Mesenteric fat pad (tissue), 1 donor: ENCODE measurements around the gene PI16. TPM values are rescaled to one million over a fixed set of nuclear protein-coding genes. Genes with fewer than 3 reads are reported as not detected.

ENCODE experiments used
- DNase-seq: peaks from one replicate; pipeline ENCODE4 v3.0.0-alpha.2; 2020; ENCODE audit warnings: low spot score
- total RNA-seq: library from RNA; stranded (reverse); fragmentation: NEBNext Ultra II Directional; extraction: Animal tissue kit (Norgen Biotek cat#: 25700); gene quantifications from one replicate; pipeline ENCODE4 v1.2.1, GENCODE V29; 2021
- donor health status: DM: yes; HTN: yes; CAD: no.

The PI16 gene
- total RNA-seq, 1 donor from 2014 or later = 22.5 TPM

DNA sequence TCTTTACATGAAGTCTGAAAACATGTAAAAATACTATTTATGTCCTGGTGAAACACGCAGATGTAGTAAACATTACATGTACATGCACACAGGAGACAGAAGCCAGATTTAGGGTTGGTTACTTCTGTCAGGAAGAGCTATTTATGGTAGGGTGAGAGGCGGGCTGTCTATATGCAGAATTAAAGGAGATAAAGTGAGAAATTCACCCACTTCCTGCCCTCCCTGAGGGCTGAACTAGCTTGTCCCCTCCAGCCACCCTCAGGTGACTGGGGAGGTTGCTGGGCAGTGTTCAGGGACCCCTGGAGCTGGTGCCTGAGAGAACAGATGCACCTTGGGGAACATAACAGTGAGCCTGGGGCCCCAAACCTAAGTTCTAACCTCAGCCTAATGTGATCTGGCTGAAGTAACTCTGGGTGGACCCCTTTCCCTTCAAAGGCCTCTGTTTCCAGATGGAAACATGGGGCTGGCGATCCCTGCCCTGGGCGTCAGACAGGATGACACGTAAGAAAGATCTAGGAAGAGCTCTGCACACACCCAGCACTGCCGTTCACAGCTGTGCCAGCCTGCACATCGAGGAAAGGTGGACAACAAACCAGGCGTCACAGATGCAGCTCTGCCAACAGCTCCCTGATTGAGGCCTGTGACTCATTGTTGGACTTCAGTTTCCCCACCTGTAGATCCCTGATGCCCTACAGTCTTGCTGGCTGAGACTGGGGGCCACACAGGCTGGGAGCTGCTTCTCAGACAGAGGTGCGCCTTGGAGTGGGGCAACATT, 1.3 kb downstream of the PI16 start:
- DNase-seq = peak; percentile 77

DNA sequence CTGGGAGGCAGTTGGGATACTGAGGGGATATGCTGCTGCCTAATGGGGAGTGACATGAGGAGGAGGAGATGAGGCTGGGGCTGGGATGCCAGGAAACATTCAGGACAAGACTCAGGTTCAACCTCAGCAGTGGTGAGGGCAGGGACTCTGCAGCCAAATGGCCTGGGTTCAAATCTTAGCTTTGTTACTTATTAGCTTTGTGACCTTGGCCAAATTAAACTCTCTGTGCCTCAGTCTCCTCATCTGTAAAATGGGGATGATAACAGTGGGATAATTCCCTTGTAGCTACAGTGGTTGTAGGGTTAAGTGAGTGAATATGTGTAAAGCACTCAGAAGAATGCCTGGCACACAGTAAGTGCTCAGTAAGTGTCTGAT, 1.9 kb downstream of the PI16 start:
- no peak for DNase-seq

DNA sequence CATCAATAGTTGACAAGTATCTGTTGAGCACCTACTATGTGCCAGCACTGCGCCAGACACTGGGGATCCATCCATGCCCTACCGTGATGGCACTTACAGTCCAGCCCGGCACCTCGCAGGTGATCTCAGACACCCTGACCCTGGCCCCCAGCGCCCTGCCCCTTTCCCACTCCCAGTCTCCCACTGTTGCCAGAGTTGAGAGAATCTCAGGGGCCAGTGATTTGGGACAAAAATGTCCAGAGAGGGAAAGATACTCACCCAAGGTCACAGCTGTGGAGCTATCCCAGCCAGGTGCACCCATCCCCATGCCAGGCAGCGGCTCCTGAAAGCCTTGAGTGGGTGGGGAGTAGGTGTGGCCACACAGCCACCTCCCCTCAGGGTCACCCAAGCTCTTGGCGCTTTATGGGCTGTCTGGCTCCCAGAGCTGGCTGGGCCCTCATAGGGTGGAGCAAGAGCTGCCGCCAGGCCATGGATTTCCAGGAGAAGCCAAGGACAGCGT, 3.3 kb downstream of the PI16 start:
- DNase-seq = peak; percentile 88

DNA sequence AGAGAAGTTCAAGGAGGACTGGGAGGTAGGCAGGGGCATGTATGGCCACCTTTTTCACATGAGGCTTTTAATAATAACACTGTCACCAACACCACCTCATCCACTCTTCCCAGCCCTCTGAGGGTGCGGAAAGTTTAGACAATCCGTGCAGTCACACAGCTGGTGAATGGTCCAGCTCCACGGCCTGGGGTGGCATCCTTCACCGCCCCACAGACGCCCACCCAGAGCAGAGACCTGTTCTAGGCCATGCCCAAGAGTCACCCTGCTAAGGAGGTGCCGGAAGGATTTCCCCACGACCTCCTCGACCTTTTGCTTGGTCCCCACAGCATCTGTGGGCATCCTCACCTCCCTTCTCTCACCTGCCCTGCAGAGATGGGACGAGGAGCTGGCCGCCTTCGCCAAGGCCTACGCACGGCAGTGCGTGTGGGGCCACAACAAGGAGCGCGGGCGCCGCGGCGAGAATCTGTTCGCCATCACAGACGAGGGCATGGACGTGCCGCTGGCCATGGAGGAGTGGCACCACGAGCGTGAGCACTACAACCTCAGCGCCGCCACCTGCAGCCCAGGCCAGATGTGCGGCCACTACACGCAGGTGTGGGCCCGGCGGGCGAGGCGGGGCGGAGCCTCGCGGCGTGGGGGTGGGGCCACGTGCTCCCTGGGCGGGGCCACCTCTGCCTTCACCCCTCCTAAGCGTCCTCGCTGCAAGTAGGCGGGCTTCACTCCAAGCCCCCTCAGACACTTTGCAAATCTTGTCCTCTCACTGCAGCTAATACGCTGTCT, 4.4 kb downstream of the PI16 start:
- peak; percentile 55 for DNase-seq

DNA sequence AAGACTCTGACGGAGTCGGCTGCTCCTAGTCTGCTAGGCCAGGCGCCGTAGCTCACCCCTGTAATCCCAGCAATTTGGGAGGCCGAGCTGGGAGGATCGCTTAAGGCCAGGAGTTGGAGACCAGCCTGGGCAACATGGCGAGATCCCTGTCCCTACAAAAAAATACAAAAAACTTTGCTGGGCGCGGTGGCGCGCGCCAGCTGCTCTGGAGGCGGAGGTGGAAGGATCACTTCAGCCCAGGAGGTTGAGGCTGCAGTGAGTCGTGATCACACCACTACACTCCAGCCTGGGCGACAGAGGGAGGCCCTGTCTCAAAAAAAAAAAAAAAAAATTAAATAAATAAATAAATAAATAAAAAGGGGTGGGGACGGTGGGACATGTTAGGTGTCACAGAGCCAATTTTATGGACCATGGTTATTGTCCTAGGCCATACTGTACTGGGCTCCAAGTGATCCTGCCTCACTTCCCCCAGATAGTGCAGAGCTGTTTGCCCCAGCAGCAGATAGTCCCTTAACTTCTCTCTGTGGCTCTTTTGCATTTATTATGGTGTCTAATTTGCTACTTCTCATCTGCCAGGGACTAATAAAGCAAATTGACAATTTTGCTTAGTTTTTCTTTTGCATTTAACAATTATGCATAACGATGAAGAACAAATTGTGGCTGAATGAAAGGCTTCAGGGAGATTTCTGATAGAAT, 5.2 kb downstream of the PI16 start:
- DNase-seq = peak; percentile 87

DNA sequence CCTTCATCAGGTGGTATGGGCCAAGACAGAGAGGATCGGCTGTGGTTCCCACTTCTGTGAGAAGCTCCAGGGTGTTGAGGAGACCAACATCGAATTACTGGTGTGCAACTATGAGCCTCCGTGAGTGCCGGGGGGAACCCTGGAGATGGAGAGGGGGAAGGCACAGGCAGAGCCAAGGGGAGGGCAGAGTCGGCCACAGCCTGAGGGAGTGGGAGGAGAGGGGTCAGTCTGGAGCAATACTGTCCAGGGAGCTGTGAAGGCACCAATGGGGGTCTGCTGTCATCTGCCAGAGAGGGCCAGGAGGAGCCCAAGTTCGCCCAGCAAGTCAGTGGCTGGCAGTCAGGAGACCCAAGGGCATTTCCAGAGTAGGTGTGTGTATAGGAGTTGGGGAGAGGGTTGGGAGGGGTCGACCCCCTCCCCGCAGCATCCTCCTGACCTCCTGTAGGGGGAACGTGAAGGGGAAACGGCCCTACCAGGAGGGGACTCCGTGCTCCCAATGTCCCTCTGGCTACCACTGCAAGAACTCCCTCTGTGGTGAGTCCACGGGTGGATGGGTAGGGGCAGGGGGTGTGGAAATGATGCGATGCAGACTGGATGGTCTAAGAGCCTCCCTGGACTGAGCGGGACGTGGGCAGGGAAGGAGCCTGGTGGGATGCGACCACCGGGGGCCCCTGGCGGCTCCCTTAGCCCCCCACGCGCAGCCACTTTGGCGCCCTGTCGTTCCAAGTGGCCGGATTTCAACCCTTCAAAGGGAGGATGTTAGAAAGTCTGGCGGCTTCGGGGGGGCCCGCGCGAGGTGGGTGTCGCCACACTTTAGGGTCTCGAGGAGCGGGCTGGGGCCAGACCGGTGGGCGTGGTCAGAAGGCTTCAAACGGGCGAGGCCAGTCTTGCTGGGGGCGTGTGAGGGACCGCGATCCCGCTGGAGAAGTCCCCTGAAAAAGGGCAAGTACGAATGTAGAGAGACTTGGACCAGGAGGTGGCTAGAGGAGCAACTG, 7.2 kb downstream of the PI16 start:
- no peak for DNase-seq

DNA sequence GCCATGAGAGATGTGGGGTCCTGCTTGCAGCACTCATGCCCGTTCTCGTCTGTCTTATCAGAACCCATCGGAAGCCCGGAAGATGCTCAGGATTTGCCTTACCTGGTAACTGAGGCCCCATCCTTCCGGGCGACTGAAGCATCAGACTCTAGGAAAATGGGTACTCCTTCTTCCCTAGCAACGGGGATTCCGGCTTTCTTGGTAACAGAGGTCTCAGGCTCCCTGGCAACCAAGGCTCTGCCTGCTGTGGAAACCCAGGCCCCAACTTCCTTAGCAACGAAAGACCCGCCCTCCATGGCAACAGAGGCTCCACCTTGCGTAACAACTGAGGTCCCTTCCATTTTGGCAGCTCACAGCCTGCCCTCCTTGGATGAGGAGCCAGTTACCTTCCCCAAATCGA, 8.3 kb downstream of the PI16 start:
- DNase-seq = no peak

DNA sequence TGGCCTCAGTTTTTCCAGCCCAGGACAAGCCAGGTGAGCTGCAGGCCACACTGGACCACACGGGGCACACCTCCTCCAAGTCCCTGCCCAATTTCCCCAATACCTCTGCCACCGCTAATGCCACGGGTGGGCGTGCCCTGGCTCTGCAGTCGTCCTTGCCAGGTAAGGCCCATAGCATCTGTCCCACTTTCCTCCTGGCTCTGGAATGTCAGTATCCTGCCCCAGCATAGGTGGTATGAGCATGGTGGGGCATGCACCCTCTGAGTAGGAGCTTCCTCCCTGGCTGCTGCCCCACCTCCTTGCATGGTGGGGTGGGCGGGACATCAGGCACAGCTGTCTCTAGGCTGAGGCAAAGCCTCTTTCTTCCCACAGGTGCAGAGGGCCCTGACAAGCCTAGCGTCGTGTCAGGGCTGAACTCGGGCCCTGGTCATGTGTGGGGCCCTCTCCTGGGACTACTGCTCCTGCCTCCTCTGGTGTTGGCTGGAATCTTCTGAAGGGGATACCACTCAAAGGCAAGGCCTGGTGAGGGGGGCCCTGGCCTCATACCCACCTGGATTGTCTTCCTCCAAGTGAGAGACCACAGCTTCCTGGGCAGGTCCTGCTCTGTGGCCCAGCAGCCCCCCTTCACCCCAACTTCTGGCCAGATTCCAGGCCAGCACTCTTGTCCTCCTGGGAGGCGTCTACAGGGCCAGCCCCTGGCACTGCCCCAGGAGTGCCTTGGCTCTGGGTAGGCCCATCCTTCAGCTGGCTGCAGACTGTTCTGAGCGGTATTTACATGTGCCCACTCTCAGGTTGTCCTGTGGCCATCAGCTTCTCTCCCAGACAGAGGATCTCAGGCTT, 9.1 kb downstream of the PI16 start:
- no peak for DNase-seq

DNA sequence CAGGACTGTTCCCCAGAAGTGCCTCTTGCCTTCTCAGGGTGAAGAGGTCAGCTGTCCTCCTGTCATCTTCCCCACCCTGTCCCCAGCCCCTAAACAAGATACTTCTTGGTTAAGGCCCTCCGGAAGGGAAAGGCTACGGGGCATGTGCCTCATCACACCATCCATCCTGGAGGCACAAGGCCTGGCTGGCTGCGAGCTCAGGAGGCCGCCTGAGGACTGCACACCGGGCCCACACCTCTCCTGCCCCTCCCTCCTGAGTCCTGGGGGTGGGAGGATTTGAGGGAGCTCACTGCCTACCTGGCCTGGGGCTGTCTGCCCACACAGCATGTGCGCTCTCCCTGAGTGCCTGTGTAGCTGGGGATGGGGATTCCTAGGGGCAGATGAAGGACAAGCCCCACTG, 9.8 kb downstream of the PI16 start:
- peak; percentile 41 for DNase-seq

DNA sequence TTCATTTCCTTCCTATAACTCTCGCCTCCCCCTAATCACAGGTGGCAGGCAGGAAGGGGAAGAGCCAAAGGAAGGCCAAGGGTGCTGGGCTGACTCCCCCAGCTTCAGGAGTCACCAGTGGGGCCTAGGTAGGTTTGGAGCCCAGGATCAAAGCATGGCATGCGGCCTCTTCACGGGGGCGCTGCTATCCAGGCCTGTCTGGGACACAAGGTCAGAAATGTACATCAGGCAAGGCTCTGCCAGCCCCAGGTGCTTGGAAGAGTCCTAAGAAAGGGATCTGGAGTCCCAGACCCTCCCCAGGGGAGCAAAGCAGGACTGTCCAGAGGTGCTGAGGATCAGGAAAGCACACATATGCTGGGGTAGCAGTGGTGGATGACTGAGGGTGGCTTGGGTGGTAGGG, 10.4 kb downstream of the PI16 start:
- no peak for DNase-seq

DNA sequence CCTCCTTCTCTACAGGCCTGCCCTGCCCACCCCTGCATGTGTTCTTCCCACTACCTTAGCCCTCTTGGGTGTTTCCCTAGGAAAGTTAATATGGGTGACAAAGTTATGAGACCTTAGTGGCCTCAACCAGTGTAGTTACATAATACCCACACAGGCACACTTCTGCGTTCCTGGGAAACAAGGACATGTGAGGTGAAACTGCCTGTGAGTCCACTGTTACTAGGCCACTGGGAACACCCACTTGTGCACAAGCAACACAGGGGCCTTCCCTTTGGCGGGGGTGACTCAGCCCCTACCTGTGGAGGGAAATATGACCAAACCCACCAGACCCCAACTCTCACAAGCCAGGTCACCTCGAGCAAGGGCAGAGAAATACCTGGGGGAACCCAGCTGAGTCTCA, 12.8 kb downstream of the PI16 start:
- peak; percentile 43 for DNase-seq

DNA sequence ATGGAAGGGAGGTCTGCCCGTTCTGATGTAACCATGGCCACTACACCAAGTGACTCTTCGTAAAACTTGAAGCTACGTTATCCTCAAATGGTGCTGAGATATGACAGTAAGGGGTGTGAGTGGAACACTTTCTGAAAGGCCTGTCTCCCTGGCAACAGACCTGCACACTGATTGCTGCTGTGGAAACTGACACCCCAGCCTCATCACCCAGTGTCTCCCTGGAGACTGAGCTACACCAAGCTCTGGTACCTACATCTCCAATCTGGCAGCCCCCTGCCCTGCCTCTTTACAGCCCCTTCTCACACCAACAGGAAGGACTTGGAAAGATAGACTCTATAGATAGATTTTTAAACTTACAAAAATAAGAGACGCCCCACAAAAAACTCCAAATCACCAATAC, 13.2 kb downstream of the PI16 start:
- no peak for DNase-seq

DNA sequence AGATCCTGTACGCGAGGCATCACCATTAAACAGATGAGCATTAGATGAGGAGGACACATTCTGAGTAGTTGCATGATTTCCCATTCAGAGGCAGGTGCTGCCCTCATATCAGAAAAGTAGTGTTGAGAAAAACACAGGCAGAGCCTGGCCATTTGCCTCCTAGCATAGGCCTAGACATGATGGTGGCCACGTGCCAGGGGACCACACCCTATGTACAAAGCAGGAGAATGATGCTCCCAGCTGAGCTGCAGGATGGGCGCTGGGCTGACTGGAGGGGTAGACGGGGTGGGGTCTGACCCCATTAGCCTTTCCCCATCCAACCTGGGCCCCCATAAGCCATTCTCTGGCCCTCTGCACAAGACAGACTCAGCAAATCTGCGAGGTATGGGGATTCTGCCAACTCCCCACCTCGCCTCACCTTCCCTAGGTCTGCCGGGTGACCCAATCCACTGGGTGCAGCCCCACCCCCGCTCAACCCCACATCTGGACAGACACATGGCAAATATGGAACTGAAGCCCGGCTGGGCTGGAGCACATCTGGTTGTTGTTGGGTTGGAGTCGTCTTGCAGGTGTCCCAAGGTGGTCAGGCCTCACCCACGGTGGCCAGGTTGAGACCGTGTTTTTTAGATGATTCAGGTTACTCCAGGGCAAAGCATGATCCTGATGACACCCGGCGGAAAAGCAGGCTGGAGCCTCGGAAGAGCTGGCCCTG, 13.9 kb downstream of the PI16 start:
- no peak for DNase-seq

DNA sequence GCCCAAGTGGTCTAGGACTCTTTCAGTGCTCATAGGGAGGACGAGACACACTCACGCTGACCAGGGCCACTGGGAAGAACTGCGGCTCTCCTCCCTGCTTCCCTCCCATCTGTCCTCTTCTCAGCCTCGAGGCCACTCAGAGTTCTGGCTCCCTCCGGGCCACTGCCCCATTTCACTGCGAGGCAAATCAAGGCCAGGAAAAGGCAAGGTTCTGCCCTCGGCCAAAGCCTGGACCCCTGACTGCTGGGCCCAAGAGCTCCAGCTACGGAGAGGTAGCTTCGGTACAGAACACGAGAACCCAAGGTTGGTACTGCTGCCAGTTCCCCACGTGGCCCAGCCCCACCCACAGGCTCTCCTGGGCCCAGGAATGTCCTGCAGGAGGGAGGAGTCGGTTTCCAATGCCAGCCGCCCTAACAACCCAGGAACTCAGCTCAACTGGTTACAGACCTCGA, 14.7 kb downstream of the PI16 start:
- DNase-seq = no peak

DNA sequence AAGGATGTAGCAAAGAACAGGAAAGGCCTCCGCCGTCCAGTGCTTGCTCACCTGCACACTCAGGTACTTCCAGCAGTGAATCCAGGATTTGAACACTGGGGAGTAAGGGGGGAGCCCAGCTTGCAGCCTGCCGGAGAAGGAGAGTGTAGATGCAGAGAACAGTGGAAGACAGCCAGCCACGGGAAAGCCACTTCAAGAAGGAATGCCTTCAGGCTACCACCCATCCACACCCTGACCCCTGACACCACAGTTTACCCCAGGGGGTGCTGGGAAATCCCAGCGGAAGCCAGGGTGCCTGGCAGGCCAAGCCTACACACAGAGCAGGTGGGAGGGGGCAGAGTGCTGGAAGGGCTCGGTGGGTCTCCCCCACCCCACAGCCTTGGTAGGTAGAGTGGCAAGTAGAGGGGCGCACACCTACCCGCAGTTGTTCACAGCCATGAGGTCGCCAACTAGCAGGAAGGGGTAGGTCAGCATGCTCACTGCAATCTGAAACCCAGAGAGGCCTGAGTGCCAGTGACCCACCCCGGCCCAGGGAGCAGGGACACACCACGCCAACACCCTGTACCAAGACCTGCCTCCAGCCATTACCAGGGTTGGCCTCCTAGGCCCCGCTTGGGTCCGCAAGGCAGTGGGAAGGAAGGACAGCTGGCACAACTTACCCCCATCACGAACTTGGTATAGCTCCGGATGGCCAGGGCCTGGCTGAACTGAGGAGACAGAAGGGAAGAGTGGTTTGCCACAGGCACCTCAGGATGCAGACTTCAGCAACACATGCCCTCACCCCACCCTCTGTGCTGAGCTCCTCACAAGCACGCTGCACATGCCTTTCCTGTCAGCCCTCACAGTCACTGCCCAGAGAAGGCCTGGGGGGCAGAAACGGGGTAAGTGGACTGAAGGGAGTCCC, 15.7 kb downstream of the PI16 start:
- DNase-seq = no peak

DNA sequence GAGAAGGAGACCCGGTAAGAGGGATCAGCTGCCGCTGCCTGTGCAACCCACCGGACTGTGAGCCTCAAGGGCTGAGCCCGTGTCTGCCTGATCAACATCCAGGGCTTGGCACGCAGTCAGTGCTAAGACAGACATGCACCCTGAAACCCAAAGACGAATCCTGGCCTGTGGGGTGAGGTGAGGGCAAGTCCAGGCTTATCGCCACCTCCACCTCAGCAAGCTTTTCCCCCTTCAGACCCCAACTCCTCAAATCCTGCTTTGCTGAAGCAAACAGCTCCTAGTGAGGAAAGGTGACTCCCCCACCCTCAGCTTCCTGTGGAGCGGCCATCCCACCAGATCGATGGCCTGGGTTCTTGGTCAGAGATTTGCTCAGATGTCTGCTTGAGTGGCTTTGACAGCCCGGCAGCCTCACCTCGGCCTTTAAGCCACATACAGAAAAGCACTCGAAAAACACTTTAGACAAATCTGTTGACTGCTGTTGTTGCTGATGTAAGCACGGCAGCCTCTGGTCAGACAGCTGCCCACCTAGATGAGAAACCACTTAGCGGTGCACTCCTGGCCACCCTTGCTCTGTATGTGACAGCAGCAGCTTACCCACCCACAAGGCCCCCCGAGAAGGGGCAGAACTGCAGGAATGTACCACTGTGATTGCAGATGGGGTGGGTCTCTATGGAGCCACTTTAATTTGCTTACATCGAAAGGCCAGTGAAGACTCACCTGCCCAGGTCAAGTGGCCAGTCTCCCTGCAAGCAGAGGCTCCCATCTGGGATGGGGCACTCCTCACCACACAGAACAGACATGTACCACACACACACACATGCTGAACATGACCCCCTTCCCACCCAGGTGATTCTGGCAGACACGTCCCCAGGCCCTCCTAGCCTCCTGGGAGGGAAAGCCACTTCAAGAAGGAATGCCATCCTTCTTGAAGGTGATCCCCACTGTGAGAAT, 16.6 kb downstream of the PI16 start:
- DNase-seq = no peak
